HG03103 (cell line): ENCODE data around the gene VWA1.

Source experiments
- ATAC-seq: cut with Tn5 transposase; IDR thresholded peaks from one replicate; pipeline ENCODE4 v1.9.1; 2021; ENCODE audit warnings: low read depth; ENCODE audit not compliant: unreplicated experiment

The VWA1 gene

DNA sequence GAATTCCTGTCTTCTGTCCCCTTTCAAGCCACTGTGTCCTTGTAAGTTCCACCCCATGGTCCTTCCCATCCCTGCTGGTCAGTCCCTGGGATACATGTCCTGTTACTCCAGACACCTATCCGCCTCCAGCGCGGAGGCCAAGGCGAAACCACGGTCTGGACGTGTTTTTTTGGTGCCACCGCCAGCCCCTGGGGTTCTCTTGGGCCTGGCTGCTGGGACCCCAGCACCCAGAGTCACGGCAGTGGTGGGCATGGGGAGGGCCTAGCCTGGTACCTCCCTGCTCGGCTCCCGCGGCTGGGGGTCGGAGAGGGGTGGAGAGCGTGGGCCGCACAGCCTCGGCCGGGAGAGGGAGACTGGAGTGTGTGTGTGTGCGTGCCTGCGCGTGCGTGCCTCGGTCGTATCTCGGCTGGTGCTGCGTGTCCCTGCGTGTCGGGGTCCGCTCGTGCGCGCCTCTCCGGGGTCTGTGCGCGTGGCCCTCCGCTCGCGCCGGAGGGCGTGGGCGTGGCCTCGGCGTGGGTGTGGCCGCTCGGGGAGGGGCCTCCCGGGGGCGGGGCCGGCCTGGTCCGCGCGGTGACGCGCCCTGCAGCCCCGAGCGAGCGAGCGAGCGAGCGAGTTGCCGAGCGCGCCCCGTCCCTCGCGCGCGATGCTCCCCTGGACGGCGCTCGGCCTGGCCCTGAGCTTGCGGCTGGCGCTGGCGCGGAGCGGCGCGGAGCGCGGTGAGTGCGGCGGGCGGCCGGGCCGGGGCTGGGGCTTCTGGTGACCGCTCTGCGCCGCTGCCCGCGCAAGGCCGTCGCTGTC is at the start of gene VWA1:
Gene VWA1, plus strand, starts transcription at position 585 of the 798 bp plus-strand sequence. Its CDS starts 59 bp downstream, at position 644.
- peak; percentile 46 for ATAC-seq

- ATAC-seq = no peak
These were observed 49.6 kb upstream of the VWA1 start for GRCh38 chr1:1385931-1386330.

- ATAC-seq = no peak
These were observed 48.1 kb upstream of the VWA1 start for GRCh38 chr1:1387098-1388077.

- ATAC-seq = no peak
These were observed 47.4 kb upstream of the VWA1 start for GRCh38 chr1:1388078-1388472.

DNA sequence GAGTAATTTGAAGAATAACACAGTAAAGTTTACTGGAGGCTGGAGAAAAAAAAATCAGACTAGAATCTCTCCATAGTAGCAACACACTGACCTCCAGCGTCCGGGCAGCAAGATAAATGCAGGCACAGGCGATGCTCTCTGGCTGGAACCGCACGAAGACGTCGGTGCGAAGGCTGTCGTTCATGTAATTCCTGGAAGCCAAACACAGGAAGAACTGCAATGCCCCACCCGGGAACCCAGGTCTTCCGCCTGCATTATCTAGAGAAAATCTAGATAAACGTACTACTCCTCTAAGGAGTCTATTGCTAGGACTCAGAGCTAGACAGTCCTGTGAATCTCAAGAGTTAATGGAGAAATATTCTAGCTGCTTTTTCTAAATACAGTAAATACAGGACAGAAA is 44.8 kb upstream of the VWA1 start:
- no peak for ATAC-seq

DNA sequence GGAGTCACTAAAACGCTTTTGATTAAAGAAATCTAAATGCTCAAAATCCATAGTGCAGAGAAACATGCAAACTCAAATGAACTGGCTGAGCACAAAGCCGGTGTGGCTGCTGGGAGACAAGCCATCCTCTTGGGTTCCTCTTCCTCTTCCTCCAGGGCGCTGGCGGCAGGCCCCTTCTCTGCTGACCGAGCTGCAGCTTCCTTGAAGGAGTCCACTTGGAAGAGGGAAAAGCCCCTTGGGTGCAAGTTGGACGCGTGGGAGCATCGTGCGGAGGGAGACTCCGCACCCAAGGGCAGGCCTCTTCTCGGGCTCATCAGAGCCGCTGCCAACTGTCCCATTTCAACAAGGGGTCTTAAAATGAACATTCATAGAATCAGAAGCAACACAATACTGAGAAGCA is 44.3 kb upstream of the VWA1 start:
- no peak for ATAC-seq

GRCh38 chr1:1393014-1393413 is 42.5 kb upstream of the VWA1 start:
- no peak for ATAC-seq

DNA sequence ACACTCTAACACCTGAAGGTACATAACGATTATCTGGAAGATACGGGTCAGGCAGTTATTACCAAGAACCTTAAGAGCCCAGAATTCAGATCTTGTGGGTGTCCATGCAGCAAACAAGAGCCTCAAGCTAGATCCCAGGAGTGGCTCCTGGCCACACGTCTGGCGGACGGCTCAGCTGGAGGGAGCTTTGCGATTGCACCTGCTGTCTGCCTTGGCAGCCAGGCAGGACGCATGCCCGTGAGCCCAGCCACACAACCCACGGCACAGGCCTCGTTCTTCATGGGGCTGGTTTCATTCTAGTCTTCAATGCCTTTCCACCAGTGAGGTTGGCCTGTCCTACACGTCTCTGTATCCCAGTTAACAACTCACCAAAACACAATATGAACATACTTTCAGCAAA is 42.1 kb upstream of the VWA1 start:
- no peak for ATAC-seq

DNA sequence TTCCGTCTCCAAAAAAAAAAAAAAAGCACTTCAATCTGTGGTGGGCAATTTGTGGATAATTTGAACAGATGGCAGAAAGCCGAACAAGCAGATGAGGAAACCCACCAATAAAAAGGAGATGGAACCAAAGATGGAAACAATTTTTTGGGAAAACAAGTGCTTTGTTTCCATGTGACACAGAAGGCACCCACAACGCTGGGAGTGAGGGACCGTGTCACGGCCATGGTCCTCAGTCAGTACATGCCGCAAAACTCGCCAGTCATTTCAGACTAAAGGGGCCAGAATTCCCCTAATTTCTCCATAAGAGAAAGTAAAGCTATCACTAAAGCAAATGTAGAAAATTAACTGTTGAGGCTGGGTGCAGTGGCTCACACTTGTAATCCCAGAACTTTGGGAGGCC is 41.4 kb upstream of the VWA1 start:
- ATAC-seq = no peak

DNA sequence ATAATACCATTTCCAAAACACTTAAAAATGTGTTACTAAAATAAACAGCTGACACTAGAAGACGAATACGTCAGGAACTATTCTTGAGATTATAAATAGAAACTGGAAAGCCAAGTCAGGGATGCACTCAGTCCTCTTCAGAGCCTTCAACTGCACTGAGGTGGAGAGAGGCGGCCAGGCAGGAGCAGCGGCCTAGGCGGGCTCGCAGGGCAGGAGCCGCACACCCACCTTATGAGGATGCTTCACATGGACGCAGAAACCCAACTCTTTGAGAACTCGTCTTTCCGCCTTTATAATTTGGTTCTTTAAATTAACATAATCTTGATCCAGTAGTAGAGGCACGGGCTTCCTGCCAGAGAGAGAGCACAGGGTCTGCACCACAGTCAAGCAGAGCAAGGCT is 40.3 kb upstream of the VWA1 start:
- ATAC-seq = no peak

DNA sequence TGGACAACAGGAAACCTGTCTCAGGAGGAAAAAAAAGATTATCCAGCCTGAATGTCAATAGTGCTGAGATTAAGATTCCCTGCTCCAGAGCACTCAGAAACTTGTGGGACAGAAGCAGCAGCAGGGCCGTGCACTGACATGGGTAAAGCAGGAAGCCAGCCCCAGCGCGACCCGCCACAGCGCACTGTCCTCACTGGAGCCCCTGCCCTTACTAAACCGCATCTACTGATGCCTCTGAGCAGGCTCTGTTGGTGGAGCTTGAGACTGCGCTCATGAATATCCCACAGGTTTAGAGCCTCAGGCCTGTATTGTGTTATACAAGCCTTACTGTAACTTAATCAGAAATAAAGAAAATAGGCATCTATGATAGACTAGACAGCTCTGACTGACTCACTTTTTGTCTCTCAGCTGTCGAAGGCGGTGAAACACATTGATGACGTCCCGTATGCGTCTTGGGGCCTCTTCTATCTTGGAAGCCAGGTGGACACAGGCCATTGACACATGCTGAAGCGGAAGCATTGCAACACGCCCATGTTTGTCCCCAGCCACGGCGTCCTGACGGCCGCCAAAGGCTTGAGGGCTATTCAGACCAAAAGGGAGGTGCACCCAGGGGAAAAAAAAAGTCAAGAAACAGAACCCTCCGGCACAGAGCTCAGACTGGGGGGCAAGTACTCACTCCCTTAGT is 37.5 kb upstream of the VWA1 start:
- ATAC-seq = no peak

DNA sequence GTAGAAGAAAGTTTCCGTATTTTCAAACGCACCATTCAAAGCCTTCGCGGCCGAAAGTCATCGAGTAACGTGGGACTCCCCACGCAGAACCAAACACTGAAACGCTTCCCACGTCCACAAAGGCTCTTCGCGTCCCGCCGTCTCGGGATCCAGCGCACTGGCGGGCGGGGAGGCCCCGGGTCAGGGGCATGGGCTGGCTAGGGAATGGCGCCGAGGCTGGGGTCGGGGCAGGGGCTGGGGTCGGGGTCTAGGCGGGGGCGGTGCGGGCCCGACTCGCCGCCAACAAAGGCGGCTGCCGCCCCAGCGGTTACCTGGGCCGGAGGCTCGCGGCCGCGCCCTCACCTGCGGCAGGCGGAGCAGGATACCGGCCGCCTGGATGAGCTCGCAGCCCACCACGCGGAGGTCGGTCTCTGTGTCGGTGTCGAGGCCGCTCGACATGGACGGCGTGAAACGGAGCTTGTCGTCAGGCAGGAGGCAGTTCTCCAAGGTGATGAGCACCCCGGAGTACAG is 36.8 kb upstream of the VWA1 start:
- ATAC-seq = peak; percentile 1

DNA sequence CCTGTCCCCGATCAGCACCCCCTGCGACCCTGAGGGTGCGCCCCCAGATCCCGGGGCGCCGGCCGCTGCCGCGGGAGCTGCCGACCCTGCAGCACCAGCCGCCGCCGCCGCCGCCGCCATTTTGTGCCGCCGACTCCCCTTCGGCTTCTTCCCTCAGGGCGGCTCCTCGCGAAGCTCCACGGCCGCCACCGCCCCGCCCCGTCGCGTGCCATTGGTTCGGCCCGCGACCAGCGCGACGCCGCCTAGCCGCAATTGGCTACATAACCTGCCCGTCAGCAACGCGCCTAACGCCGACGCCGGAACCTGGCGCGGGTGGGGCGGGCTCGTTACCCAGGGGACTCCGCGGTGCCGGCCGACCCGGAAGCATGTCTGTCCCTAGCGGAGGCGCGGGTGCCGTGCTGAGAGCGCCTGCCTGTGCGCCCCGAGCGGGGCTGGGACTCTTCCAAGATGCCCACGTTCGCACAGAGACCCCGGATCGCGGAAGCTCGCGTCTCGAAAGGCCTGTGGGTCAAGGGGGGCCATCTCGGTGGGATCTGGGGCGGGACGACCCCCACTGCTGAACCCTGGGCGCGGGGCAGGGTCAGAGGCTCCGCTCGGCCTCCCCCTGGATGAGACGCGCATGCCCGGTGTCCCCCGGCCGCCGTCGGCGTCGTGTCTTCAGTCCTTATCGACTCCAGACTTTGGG is 36.2 kb upstream of the VWA1 start, which contains the start of gene CCNL2:
Gene CCNL2, minus strand, starts transcription at position 149 of the 685 bp plus-strand sequence. Its CDS starts 29 bp downstream, at position 120.
- peak; percentile 92 for ATAC-seq

- ATAC-seq = peak; percentile 7
These were observed 35.5 kb upstream of the VWA1 start for GRCh38 chr1:1399872-1400575.

DNA sequence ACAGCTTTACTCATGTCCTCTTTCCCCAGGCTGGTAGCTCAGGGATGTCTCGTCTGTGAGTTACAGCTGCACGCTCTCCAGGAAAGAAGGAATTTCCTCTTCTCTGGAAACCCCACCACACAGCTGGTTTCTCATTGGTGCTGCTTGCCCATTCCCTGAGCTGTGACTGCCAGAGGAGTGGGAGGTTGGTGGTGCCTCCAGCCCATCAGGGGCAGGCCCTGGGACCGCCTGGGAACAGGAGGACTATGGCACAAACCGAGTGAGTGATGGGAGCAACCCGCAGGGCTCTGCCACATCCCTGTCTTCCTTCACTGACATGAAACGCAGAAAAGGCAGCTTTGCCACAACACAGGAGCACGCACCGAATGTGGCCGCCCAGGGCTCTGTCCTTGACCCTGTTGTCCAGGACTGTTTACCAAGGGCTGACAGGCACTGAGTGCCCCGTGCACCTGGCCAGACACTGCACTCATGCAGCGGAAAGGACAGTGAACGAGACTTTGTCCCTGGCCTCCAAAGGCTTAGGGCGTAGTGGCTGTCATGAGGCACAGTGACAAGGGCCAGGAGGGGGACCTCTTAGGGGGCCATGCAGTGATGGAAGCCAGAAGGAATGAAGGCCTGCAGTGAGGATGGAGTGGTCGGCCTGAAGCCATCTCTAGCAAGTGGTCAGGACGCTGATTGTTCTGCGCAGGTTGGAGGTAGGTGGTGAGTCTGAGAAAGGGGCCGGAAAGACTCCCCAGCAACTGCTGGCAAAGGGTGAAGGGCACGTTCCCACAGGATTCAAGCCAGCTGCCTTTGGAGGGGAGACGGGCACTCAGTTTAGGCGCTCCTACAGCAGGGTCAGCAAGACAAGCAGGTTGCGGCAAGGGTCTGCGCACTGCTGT is 34.7 kb upstream of the VWA1 start:
- ATAC-seq = no peak

GRCh38 chr1:1401457-1402010 is 34.0 kb upstream of the VWA1 start:
- no peak for ATAC-seq

DNA sequence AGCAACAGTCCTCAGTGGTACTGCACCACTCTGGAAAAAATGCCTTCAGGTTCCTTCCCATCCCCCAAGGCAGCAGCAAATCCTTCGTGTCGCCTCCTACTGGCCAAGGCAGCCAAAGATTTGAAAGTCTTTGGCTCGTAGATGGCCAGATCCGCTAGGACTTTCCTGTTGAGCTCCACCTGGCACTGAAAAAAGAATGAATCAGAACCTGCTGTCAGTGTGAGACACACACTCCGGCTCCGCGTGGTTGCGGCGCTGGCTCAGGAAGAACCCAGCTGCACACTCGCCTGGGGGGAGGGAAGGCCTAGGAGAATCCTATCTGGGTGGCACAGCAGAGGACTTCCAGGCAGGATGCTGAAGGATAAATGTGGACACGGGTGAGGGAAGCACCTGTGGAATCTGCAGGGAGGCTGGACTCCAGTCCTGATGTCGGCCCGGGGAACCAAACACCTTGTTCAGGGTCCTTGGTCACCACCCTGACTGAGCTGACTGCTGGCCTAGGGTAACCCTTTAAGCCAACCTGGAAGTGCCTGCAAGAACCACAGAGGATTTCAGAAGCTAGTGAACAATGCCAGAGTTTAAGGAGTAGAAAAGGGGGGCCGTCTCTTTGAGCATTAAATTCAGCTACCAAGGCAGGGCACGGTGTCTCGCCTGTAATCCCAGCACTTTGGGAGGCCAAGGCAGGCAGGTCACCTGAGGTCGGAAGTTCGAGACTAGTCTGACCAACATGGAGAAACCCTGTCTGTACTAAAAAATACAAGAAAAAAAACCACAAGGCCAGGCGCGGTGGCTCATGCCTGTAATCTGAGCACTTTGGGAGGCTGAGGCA is 33.2 kb upstream of the VWA1 start:
- no peak for ATAC-seq
